Measurements from ENCODE around the gene DNAH17. TPM values are rescaled to one million over a fixed set of nuclear protein-coding genes. Genes with fewer than 3 reads are reported as not detected.

The DNAH17 gene
- total and polyA plus RNA-seq, 4 experiments from 2014 or later = 0.49 to 1.0 (median 0.78) TPM; not detected in 1

DNA sequence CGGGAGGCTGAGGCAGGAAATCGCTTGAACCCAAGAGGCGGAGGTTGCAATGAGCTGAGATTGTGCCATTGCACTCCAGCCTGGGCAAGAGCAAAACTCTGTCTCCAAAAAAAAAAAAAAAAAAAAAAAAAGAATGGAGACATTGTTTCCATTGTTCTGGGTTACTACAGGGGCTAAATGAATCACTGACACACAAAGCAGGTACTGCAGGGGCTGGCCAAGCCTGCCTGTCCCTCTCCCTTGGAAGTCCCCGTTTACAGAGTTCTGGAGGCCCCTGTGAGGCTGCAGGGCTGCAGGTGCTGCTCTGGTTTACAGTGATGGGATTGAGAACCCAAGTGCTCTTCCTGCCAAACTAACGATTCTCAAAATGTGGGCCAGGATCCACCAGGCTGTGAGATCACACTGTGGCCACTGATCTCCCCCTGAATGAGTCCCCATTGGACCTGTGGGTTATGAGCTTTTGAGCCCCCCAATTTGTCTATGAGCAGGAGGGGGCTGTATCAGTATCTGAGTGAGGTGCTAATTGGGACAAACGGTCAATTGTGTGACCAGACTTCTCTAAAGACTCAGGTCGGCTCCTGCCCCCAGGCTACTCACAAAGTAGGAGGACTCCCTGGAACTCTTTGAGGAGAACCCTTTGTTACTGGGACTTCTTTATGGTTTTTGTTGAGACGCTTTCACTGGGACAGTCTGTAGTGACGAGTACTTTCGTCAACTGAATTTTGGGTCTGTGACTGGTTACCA, 39.0 kb downstream of the DNAH17 start:
- POLR2A ChIA-PET (ENCODE audit: partially characterized antibody) = interaction anchor here (1.0 kb wide), 1 partner anchor 21 kb away, joined by 3 read pairs; no protein-coding TSS in a partner anchor
- Histone ChIP-seq H3K27ac (ENCODE audit: low read depth, low read length) (no peak overlapping the region), H3K4me3 (ENCODE audit: low read length in 2 of 2) (no peak overlapping the region), H3K27me3 (ENCODE audit: insufficient read depth, low read length) (no peaks in the 10 kb centered on the region), H3K4me1 (ENCODE audit: insufficient read depth, low read length) (peaks cover 29% of the 10 kb centered on the region), H3K36me3 (ENCODE audit: insufficient read depth, low read length) (no peaks in the 10 kb centered on the region), H3K9me3 (ENCODE audit: control insufficient read depth in 1 of 2, low read length in 2 of 2) (no peaks in the 10 kb centered on the region)
- no peak for DNase-seq
- intact Hi-C loops (cut with micrococcal nuclease) = no loop called here
- no peak overlapping the region for H3K4me3 Mint-ChIP-seq
- H3K27me3 Mint-ChIP-seq = no peaks in the 10 kb centered on the region
- no peaks in the 10 kb centered on the region for H3K9me3 Mint-ChIP-seq
- peaks cover 16 to 39% (median 23%) of the 10 kb centered on the region in 4 donors for H3K4me1 Mint-ChIP-seq
- CTCF ChIA-PET (ENCODE audit: partially characterized antibody) = no interaction called here
- H3K36me3 Mint-ChIP-seq = no peaks in the 10 kb centered on the region
- H3K27ac Mint-ChIP-seq = peak overlapping the region in 5 of 7 donors; percentile 41 to 72 (median 58)

DNA sequence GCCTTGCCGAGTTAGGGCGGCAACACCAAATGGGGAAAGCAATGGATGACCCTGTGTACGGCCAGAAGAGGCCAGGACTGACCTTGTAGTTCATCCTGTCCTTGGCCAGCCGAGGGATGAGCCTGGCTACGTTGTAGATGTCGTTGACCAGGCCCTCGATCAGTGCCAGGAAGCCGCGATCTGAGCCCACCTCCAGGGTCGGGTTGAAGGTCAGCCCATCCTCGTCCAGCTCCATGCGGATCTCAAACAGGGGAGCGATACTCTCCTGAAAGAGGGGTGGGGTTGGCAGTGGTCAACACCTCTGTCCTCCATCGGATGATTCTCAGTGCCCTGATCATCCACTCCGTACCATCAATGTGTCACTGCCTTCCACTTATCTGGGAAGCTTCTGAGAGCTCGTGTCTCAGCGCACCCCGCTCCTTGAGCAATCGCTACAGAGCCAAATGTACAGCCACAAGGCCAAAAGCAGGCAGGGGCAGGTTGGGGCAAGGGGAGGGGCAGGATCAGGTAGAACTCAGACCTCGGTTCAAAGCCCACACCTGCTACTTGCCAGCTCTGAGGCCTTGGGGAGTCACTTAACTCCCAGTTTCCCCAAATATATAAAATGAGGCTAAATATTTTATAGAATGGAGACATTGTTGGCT, 39.9 kb downstream of the DNAH17 start:
- H3K9me3 Mint-ChIP-seq = no peaks in the 10 kb centered on the region
- ChIA-PET CTCF (ENCODE audit: partially characterized antibody) (no interaction called here), POLR2A (ENCODE audit: partially characterized antibody) (no interaction called here)
- no peak overlapping the region for H3K27ac ChIP-seq (ENCODE audit: low read depth, low read length)
- H3K27me3 Mint-ChIP-seq = no peaks in the 10 kb centered on the region
- H3K4me3 ChIP-seq (ENCODE audit: low read length in 2 of 2) = no peak overlapping the region
- peaks cover 29% of the 10 kb centered on the region for H3K4me1 ChIP-seq (ENCODE audit: insufficient read depth, low read length)
- intact Hi-C loops (cut with micrococcal nuclease) = no loop called here
- no peak for DNase-seq
- no peaks in the 10 kb centered on the region for H3K9me3 ChIP-seq (ENCODE audit: control insufficient read depth in 1 of 2, low read length in 2 of 2)
- H3K4me3 Mint-ChIP-seq = no peak overlapping the region
- no peaks in the 10 kb centered on the region for H3K27me3 ChIP-seq (ENCODE audit: insufficient read depth, low read length)
- peak overlapping the region in 3 of 7 donors; percentile 12 to 66 (median 41) for H3K27ac Mint-ChIP-seq
- no peaks in the 10 kb centered on the region for H3K36me3 Mint-ChIP-seq
- H3K4me1 Mint-ChIP-seq = peaks cover 18 to 45% (median 27%) of the 10 kb centered on the region in 4 donors
- H3K36me3 ChIP-seq (ENCODE audit: insufficient read depth, low read length) = no peaks in the 10 kb centered on the region

DNA sequence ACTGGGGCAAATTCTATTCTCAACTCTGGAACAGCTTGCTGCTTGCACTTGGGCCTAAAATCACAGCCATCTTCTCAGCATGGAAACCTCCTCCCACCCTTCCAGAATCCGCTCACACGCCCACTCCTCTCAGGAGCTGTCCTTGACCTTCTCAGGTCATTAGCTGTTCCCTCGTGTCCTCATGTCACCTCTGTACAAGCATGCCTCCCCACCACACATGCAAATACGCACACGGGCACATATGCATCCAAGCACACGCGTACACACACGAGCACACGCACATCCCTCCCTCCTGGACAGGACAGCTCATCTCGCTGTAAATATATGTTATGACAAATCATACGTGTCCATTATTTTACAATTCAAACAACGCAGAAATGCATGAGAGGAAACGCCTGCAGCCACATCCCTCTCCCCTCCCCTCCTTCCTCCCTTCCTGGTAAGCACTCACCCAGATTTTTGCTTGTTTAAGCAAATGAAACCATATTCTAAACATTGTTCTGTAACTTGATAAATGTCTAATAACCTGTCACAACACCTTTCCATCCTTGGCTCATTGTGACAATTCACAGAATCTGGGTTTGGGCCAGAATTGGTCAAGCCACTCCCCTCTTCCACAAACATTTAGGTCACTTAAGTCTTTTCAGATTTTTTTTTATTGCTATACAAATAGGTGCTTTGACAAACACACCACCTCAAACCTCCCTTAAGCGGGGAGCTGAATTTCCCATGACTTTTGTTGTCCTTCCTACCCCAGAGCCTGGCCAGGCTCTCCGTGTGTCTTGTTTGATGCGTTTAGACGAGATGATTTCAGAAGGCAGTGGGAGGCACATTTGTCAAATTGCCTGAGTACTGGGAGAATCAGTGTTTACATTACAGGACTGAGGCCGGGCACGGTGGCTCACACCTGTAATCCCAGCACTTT, 41.7 kb downstream of the DNAH17 start:
- Histone ChIP-seq H3K27me3 (ENCODE audit: insufficient read depth, low read length) (no peaks in the 10 kb centered on the region), H3K36me3 (ENCODE audit: insufficient read depth, low read length) (no peaks in the 10 kb centered on the region), H3K4me3 (ENCODE audit: low read length in 2 of 2) (peak overlapping the region in 1 of 2 donors; percentile 13), H3K4me1 (ENCODE audit: insufficient read depth, low read length) (peaks cover 29% of the 10 kb centered on the region), H3K27ac (ENCODE audit: low read depth, low read length) (peak overlapping the region; percentile 34), H3K9me3 (ENCODE audit: control insufficient read depth in 1 of 2, low read length in 2 of 2) (no peaks in the 10 kb centered on the region)
- no peaks in the 10 kb centered on the region for H3K36me3 Mint-ChIP-seq
- no peaks in the 10 kb centered on the region for H3K27me3 Mint-ChIP-seq
- H3K9me3 Mint-ChIP-seq = no peaks in the 10 kb centered on the region
- peak overlapping the region; percentile 81 to 98 (median 90) for H3K27ac Mint-ChIP-seq
- H3K4me1 Mint-ChIP-seq = peaks cover 23 to 45% (median 26%) of the 10 kb centered on the region in 4 donors
- peak overlapping the region in 7 of 8 donors; percentile 60 to 86 (median 78) for H3K4me3 Mint-ChIP-seq
- CTCF ChIA-PET (ENCODE audit: partially characterized antibody) = interaction anchor here (1.0 to 1.7 kb wide), 4 partner anchors 38 to 331 kb away, joined by 3 to 4 read pairs (median 4); no protein-coding TSS in a partner anchor
- peak in 4 of 5 donors; percentile 18 to 47 (median 30) for DNase-seq
- POLR2A ChIA-PET (ENCODE audit: partially characterized antibody) = interaction anchor here (0.9 to 1.5 kb wide), 2 partner anchors 130 to 284 kb away, joined by 3 to 4 read pairs; no protein-coding TSS in a partner anchor
- intact Hi-C loops (cut with micrococcal nuclease) = no loop called here

DNA sequence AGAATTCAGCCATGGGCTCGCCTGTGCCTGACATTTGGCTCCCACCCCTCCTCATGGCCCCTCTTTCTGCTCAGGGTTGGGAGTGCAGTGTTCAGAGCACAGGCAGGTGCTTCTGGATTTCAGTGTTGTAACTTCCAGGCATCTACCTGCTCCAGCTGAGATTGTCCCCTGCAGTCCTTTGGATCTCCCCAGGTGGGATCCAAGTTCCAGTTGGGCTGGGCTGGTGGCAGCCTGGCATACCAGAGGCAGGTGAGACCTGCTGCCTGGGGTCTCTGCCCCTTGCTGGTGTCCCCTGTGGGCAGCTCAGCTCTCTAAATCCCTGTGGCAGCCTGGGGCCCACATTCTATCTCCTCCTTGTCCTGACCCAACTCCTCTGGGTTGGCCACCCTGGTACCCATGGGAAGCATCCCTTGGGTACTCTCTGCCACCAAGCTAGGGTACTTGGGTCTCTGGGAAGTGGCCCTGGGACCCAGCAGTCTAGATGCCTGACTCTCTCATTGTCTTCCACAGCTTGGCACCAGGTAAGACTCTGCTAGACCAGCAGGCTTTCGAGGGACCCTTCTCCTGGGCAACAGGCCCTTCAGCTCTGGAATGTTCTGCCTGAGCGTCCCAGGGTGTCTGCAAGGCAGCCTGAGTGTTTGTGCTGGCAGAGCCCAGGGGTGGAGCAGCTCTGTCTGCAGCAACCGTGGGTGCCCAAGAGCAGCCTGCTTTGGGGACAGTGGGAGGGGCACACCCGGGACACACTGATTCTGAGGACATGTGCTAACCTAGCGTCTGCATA, 42.5 kb downstream of the DNAH17 start:
- peaks cover 29% of the 10 kb centered on the region for H3K4me1 ChIP-seq (ENCODE audit: insufficient read depth, low read length)
- H3K9me3 Mint-ChIP-seq = no peaks in the 10 kb centered on the region
- H3K4me1 Mint-ChIP-seq = peaks cover 23 to 45% (median 26%) of the 10 kb centered on the region in 4 donors
- ChIA-PET CTCF (ENCODE audit: partially characterized antibody) (interaction anchor here (1.0 to 1.7 kb wide), 4 partner anchors 38 to 331 kb away, joined by 3 to 4 read pairs (median 4); no protein-coding TSS in a partner anchor), POLR2A (ENCODE audit: partially characterized antibody) (interaction anchor here (0.9 to 1.5 kb wide), 2 partner anchors 131 to 284 kb away, joined by 3 to 4 read pairs; no protein-coding TSS in a partner anchor)
- H3K27me3 ChIP-seq (ENCODE audit: insufficient read depth, low read length) = no peaks in the 10 kb centered on the region
- no peaks in the 10 kb centered on the region for H3K9me3 ChIP-seq (ENCODE audit: control insufficient read depth in 1 of 2, low read length in 2 of 2)
- no peaks in the 10 kb centered on the region for H3K36me3 Mint-ChIP-seq
- H3K36me3 ChIP-seq (ENCODE audit: insufficient read depth, low read length) = no peaks in the 10 kb centered on the region
- no peaks in the 10 kb centered on the region for H3K27me3 Mint-ChIP-seq
- DNase-seq = peak in 4 of 5 donors; percentile 5 to 38 (median 21)
- intact Hi-C loops (cut with micrococcal nuclease) = no loop called here
- H3K4me3 Mint-ChIP-seq = peak overlapping the region in 7 of 8 donors; percentile 60 to 86 (median 78)
- peak overlapping the region; percentile 34 for H3K27ac ChIP-seq (ENCODE audit: low read depth, low read length)
- H3K4me3 ChIP-seq (ENCODE audit: low read length in 2 of 2) = peak overlapping the region in 1 of 2 donors; percentile 13
- H3K27ac Mint-ChIP-seq = peak overlapping the region; percentile 81 to 98 (median 90)

DNA sequence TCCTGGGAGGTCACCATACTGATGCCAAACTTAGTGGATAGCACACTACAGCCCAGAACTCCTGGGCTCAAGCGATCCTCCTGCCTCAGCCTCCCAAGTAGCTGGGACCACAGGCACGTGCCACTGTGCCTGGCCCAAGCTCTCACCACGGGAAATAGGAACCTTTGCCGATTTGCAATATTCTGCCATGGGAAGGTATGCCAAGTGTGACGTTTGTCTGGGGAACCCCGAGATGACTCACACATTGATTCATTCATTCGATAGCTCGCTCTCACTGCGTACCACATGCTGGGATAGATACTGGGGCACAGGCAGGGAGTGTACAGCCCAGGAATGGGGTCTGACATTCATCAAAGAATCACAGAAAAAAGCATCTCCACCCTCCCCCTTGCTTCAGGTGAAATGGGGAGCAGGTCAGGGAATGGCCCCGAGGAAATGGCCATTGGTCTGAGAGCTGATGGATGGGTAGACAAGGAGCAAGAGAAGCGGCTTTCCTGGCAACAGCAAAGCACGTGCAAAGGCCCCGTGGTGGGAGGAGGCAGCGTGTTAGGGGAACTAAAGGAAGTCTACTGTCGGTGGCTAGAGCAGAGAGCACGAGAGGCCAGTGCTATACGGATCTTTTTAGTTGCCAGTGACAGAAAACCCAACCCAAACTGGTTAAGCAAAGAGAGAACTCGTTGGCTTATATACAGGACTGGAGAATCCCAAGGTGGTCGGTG, 44.1 kb downstream of the DNAH17 start:
- no peaks in the 10 kb centered on the region for H3K9me3 Mint-ChIP-seq

DNA sequence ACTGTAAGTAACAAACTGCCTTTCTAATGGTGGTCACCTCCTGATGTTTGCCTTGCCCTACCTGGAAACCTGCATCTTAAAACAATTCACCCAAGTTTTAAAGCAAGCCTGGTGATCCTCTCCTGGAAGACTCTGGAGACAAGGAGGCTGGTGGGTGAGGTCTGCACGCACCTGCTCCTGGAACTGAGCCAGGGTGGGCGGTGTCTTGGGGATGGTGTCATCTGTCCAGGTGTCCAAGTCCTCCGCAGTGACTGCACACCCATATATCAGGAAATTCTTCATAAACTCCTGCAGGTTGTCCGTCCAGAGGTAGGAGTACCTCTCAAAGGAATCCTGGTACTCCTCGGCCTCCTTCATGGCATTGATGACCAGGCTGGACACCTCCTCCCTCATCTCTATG, 44.9 kb downstream of the DNAH17 start:
- Mint-ChIP-seq H3K9me3 (no peaks in the 10 kb centered on the region), H3K27me3 (no peaks in the 10 kb centered on the region), H3K27ac (peak overlapping the region in 3 of 7 donors; percentile 30 to 78 (median 74)), H3K4me3 (no peak overlapping the region), H3K36me3 (no peaks in the 10 kb centered on the region), H3K4me1 (peaks cover 23 to 38% (median 26%) of the 10 kb centered on the region in 4 donors)
- intact Hi-C loops (cut with micrococcal nuclease) = no loop called here
- ChIA-PET CTCF (ENCODE audit: partially characterized antibody) (no interaction called here), POLR2A (ENCODE audit: partially characterized antibody) (no interaction called here)
- Histone ChIP-seq H3K4me1 (ENCODE audit: insufficient read depth, low read length) (peaks cover 29% of the 10 kb centered on the region), H3K4me3 (ENCODE audit: low read length in 2 of 2) (no peak overlapping the region), H3K9me3 (ENCODE audit: control insufficient read depth in 1 of 2, low read length in 2 of 2) (no peaks in the 10 kb centered on the region), H3K27me3 (ENCODE audit: insufficient read depth, low read length) (no peaks in the 10 kb centered on the region), H3K36me3 (ENCODE audit: insufficient read depth, low read length) (no peaks in the 10 kb centered on the region), H3K27ac (ENCODE audit: low read depth, low read length) (no peak overlapping the region)
- DNase-seq = no peak

More for the DNA sequence above, 44.1 kb downstream of the DNAH17 start:
- intact Hi-C loops (cut with micrococcal nuclease) = no loop called here
- Histone ChIP-seq H3K4me1 (ENCODE audit: insufficient read depth, low read length) (peaks cover 29% of the 10 kb centered on the region), H3K27ac (ENCODE audit: low read depth, low read length) (no peak overlapping the region), H3K4me3 (ENCODE audit: low read length in 2 of 2) (no peak overlapping the region), H3K27me3 (ENCODE audit: insufficient read depth, low read length) (no peaks in the 10 kb centered on the region), H3K36me3 (ENCODE audit: insufficient read depth, low read length) (no peaks in the 10 kb centered on the region), H3K9me3 (ENCODE audit: control insufficient read depth in 1 of 2, low read length in 2 of 2) (no peaks in the 10 kb centered on the region)
- ChIA-PET POLR2A (ENCODE audit: partially characterized antibody) (no interaction called here), CTCF (ENCODE audit: partially characterized antibody) (no interaction called here)
- Mint-ChIP-seq H3K27ac (peak overlapping the region; percentile 38 to 88 (median 82)), H3K27me3 (no peaks in the 10 kb centered on the region), H3K4me1 (peaks cover 23 to 38% (median 26%) of the 10 kb centered on the region in 4 donors), H3K36me3 (no peaks in the 10 kb centered on the region), H3K4me3 (no peak overlapping the region)
- no peak for DNase-seq
